MM.1S (cell line): ENCODE results near the gene LEFTY1.

Experiments
- DNase-seq: peaks from one replicate; pipeline ENCODE4 v3.0.0-alpha.2; 2015
- H2AFZ ChIP-seq: fragments of 300-600 bp; sonication (generic); 2 replicates; pipeline ENCODE4 v1.6.0; 2016; ENCODE audit warnings: antibody characterized with exemption, low read length
- H3F3A ChIP-seq: fragments of 300-600 bp; sonication (generic); 2 replicates; pipeline ENCODE4 v1.6.1; 2016; ENCODE audit warnings: mild to moderate bottlenecking, antibody characterized with exemption, low read length, moderate library complexity, mixed read lengths; ENCODE audit not compliant: insufficient read depth
- H3K27ac ChIP-seq: fragments of 300-600 bp; sonication (generic); 2 replicates; pipeline ENCODE4 v1.5.1; 2016; ENCODE audit warnings: mild to moderate bottlenecking, low read length
- H3K27me3 ChIP-seq: fragments of 300-600 bp; sonication (generic); replicated peaks from 2 replicates; pipeline ENCODE4 v1.6.0; 2016; ENCODE audit warnings: low read length; ENCODE audit not compliant: insufficient read depth
- H3K36me3 ChIP-seq: fragments of 300-600 bp; sonication (generic); replicated peaks from 2 replicates; pipeline ENCODE4 v1.6.1; 2016; ENCODE audit warnings: mild to moderate bottlenecking, low read length, mixed read lengths; ENCODE audit not compliant: insufficient read depth
- H3K4me1 ChIP-seq: fragments of 300-600 bp; sonication (generic); 2 replicates; pipeline ENCODE4 v1.6.1; 2016; ENCODE audit warnings: low read length, mixed read lengths
- H3K4me2 ChIP-seq: fragments of 300-600 bp; sonication (generic); 2 replicates; pipeline ENCODE4 v1.6.0; 2016; ENCODE audit warnings: low read depth, low read length
- H3K4me3 ChIP-seq: fragments of 300-600 bp; sonication (generic); 2 replicates; pipeline ENCODE4 v1.5.1; 2016; ENCODE audit warnings: low read length, mixed read lengths
- H3K79me2 ChIP-seq: fragments of 300-600 bp; sonication (generic); 2 replicates; pipeline ENCODE4 v1.6.1; 2016; ENCODE audit warnings: mixed run types, low read length, mixed read lengths
- H3K9ac ChIP-seq: fragments of 300-600 bp; sonication (generic); 2 replicates; pipeline ENCODE4 v1.6.1; 2016; ENCODE audit warnings: low read length, mixed read lengths
- H3K9me2 ChIP-seq: fragments of 300-600 bp; sonication (generic); replicated peaks from 2 replicates; pipeline ENCODE4 v1.6.1; 2016; ENCODE audit warnings: mild to moderate bottlenecking, low read length, mixed read lengths; ENCODE audit not compliant: insufficient read depth
- H3K9me3 ChIP-seq: fragments of 300-600 bp; sonication (generic); replicated peaks from 2 replicates; pipeline ENCODE4 v1.6.1; 2016; ENCODE audit warnings: mild to moderate bottlenecking, low read length, mixed read lengths; ENCODE audit not compliant: insufficient read depth
- H4K20me1 ChIP-seq: fragments of 300-600 bp; sonication (generic); 2 replicates; pipeline ENCODE4 v1.6.1; 2016; ENCODE audit warnings: mild to moderate bottlenecking, low read length, moderate library complexity, mixed read lengths; ENCODE audit not compliant: insufficient read depth
- CTCF ChIP-seq: fragments of 300-600 bp; sonication (generic); IDR thresholded peaks from 2 replicates; pipeline ENCODE4 v1.5.1; 2016; ENCODE audit warnings: antibody characterized with exemption, low read length, mixed read lengths
- EZH2 ChIP-seq: fragments of 300-600 bp; sonication (generic); optimal IDR thresholded peaks from 2 replicates; pipeline ENCODE3; 2017; ENCODE audit warnings: low read depth, mild to moderate bottlenecking, antibody characterized with exemption, low read length, mixed read lengths
- EZH2phosphoT487 ChIP-seq: fragments of 300-600 bp; sonication (generic); IDR thresholded peaks from 2 replicates; pipeline ENCODE4 v1.6.1; 2018; ENCODE audit warnings: antibody characterized with exemption, low read length

Gene LEFTY1

GRCh38 chr1:225872075-225872430 lies 16.9 kb downstream of the LEFTY1 start:
- Histone ChIP-seq H3K9me2 (no peaks in the 10 kb centered on the region), H3K36me3 (peaks cover 43% of the 10 kb centered on the region), H3F3A (peaks cover 1% of the 10 kb centered on the region; the same call in 1 of the 2 replicates), H3K27ac (no peak overlapping the region), H2AFZ (no peak overlapping the region), H3K4me3 (no peak overlapping the region), H3K4me1 (peaks cover 21% of the 10 kb centered on the region), H3K79me2 (peaks cover 84% of the 10 kb centered on the region), H4K20me1 (no peaks in the 10 kb centered on the region), H3K27me3 (no peaks in the 10 kb centered on the region), H3K9ac (no peak overlapping the region), H3K9me3 (no peaks in the 10 kb centered on the region), H3K4me2 (no peak overlapping the region)
- no peak for DNase-seq
- no peak for TF ChIP-seq CTCF
- no peak for TF ChIP-seq EZH2phosphoT487
- no peak for TF ChIP-seq EZH2

- Histone ChIP-seq H3K27ac (no peak overlapping the region), H3K36me3 (peaks cover 41% of the 10 kb centered on the region), H3K9ac (no peak overlapping the region), H3F3A (no peaks in the 10 kb centered on the region), H4K20me1 (no peaks in the 10 kb centered on the region), H3K9me2 (no peaks in the 10 kb centered on the region), H3K79me2 (peaks cover 84% of the 10 kb centered on the region), H3K4me2 (no peak overlapping the region), H2AFZ (no peak overlapping the region), H3K9me3 (no peaks in the 10 kb centered on the region), H3K4me1 (peaks cover 15% of the 10 kb centered on the region), H3K27me3 (no peaks in the 10 kb centered on the region), H3K4me3 (no peak overlapping the region)
- DNase-seq, result no peak
- TF ChIP-seq EZH2phosphoT487, result no peak
- TF ChIP-seq EZH2, result no peak
- TF ChIP-seq CTCF, result no peak
These were observed 17.4 kb downstream of the LEFTY1 start for GRCh38 chr1:225871359-225872074.

DNA sequence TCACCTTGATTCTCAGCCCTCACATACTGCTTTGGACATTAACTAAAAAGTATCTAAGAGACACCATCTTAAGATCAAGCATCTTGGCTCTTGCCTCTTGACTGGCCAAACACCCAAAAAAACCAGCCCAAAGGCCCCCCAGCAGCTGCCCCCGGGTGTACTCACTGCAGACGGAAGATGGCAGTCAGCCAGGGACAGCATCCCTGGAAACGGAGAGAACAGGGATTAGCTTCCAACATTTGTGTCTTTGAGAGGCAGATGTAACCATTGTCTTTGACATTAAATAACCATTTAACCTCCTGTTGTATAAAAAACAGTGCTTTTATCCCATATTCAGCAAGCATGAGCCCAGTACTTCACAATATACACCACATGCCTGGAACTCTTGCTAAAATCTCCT lies 18.0 kb downstream of the LEFTY1 start:
- H3K4me1 ChIP-seq, result peaks cover 9% of the 10 kb centered on the region
- no peaks in the 10 kb centered on the region for H3K9me3 ChIP-seq
- TF ChIP-seq EZH2 (no peak), EZH2phosphoT487 (no peak), CTCF (no peak)
- peaks cover 84% of the 10 kb centered on the region for H3K79me2 ChIP-seq
- H3F3A ChIP-seq, result no peaks in the 10 kb centered on the region
- no peaks in the 10 kb centered on the region for H4K20me1 ChIP-seq
- H3K9ac ChIP-seq, result no peak overlapping the region
- no peak overlapping the region for H3K4me2 ChIP-seq
- no peak for DNase-seq
- no peaks in the 10 kb centered on the region for H3K27me3 ChIP-seq
- peaks cover 47% of the 10 kb centered on the region for H3K36me3 ChIP-seq
- H3K4me3 ChIP-seq, result no peak overlapping the region
- H3K9me2 ChIP-seq, result no peaks in the 10 kb centered on the region
- no peak overlapping the region for H3K27ac ChIP-seq
- no peak overlapping the region for H2AFZ ChIP-seq
